PC-3 (cell line): ENCODE data around the gene ZSCAN1.

Source experiments
- EZH2 ChIP-seq: fragments of 300-600 bp; sonication (generic); IDR thresholded peaks from one replicate; pipeline ENCODE4 v1.6.1; 2017; ENCODE audit warnings: antibody characterized with exemption, mild to moderate bottlenecking, low read length; ENCODE audit not compliant: unreplicated experiment
- TF ChIP-seq, protein P1 (sequence below): fragments of 300-600 bp; sonication (generic); conservative IDR thresholded peaks from 2 replicates; pipeline ENCODE4 v1.5.1; 2017; ENCODE audit warnings: antibody characterized with exemption, low read depth, mild to moderate bottlenecking, low read length

DNA sequence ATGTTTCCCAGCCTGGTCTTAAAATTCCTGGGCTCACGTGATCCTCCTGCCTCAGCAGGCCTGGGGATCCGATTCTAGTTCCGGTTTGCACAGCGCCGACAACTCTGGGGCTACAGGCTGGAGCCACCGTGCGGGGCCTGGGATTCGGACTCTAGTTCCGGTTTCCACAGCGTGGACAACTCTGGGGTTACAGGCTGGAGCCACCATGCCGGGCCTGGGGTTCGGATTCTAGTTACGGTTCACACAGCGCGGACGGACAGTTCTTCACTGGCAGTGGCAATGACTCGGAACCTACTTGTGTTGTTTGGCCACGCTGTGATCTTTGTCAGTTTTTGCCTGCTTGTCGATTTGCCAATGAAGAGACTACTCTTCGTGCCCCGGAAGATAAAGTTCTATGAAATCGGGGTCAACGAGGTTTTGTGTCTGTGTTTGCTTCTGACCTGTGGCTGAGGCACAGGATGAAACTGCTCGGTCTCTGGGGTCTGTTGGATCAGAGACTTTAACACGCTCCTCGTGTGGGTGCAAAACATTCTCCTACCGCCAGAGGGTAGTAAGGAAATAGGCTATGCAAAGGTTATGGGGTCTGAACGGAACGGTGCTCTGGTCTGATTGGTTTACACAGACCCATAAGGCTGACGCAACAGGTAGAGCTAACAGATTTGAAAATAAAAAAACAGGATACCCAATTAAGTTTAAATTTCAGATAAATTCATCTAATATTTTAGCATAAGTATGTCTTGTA lies 12.1 kb upstream of the ZSCAN1 start:
- TF ChIP-seq EZH2, result no peak
- TF ChIP-seq, protein P1, sequence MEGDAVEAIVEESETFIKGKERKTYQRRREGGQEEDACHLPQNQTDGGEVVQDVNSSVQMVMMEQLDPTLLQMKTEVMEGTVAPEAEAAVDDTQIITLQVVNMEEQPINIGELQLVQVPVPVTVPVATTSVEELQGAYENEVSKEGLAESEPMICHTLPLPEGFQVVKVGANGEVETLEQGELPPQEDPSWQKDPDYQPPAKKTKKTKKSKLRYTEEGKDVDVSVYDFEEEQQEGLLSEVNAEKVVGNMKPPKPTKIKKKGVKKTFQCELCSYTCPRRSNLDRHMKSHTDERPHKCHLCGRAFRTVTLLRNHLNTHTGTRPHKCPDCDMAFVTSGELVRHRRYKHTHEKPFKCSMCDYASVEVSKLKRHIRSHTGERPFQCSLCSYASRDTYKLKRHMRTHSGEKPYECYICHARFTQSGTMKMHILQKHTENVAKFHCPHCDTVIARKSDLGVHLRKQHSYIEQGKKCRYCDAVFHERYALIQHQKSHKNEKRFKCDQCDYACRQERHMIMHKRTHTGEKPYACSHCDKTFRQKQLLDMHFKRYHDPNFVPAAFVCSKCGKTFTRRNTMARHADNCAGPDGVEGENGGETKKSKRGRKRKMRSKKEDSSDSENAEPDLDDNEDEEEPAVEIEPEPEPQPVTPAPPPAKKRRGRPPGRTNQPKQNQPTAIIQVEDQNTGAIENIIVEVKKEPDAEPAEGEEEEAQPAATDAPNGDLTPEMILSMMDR, result peak; percentile 29; the same call in 1 of the 2 replicates
